Activated naive CD4-positive, alpha-beta T cell treated with anti-CD3 and anti-CD28 coated beads, Interleukin-2, amount 50 U/mL, for 72 hours (primary cell): ENCODE data around the gene TRIAP1. TPM values are rescaled to one million over a fixed set of nuclear protein-coding genes. Genes with fewer than 3 reads are reported as not detected.
A peak's percentile ranks its signal among the peaks of the same experiment; 100 is the strongest.
"Not testable (repeated sequence)": the region's sequence is repeated elsewhere in the genome, so short reads cannot be mapped to it uniquely, and the experiment has no call there.

Experiments used
- ATAC-seq, 2 donors: fragments of 150-1000 bp; cut with Tn5 transposase; 2 replicates each; pipeline ENCODE4 v1.10.0; 2021; ENCODE audit warnings: mild to moderate bottlenecking in 2 of 2, moderate library complexity in 2 of 2
- DNase-seq, 2 donors: peaks; one replicate each; pipeline ENCODE4 v3.0.0; 2021 to 2022; ENCODE audit warnings: low spot score in 2 of 2
- H3K27ac Mint-ChIP-seq, 2 donors: one replicate each; pipeline ENCODE4 v1.8.0; 2022; ENCODE audit warnings: mild to moderate bottlenecking in 2 of 2, mixed read lengths in 2 of 2
- H3K36me3 Mint-ChIP-seq, 2 donors: one replicate each; pipeline ENCODE4 v1.8.0; 2022; ENCODE audit warnings: mixed read lengths in 2 of 2
- H3K9me3 Mint-ChIP-seq, 2 donors: one replicate each; pipeline ENCODE4 v1.8.0; 2022; ENCODE audit warnings: mixed read lengths in 2 of 2
- total RNA-seq, 2 donors: library from RNA; stranded (reverse); gene quantifications; one replicate each; pipeline ENCODE4 v1.2.3, GENCODE V29; 2022

The TRIAP1 gene
- 10 to 100 TPM; 33.8 to 49.5 TPM for total RNA-seq

- DNase-seq (peak; percentile 85 to 90), ATAC-seq (peak; percentile 93 to 97)
- peak within 1 kb of the TSS; percentile 98 to 99 for H3K27ac Mint-ChIP-seq
- H3K9me3 Mint-ChIP-seq, result no peaks in the 10 kb centered on the region
- peaks cover 22 to 35% of the 10 kb centered on the region in 2 donors for H3K36me3 Mint-ChIP-seq
Observed at GRCh38 chr12:120445911-120446843, at the start of gene TRIAP1, which contains the start of gene GATC. TRIAP1 (minus strand) TSS chr12:120446384; CDS start chr12:120446372, 12 bp downstream. GATC (plus strand) TSS chr12:120446444; CDS start chr12:120446481, 37 bp downstream.

DNA sequence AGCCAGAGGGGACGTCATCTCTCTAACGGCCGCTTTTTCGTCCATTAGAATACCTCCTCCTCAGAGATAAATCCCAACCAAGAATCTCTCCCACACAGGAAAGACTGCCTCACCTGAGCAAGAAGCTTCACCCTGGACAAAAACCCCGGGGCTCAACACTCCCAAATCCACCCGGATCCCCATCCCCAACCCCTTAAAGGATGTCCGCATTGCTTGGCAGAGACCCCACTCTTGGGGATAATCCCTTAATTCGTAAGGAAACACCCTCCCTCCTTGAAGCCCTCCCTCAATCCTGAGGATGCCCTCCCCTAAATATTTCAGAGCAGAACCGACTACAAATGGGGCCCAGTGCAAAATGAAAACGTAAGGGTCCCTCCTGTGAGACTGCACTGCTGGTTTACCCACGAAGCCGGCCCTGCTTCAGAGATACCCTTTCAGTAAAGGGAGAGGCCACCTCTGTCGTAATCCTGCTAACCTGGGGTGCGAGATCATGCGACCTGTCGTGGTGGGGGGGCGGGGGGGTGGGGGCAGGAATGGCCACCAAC, 49.1 kb upstream of the TRIAP1 start:
- Mint-ChIP-seq H3K27ac (peak overlapping the region; percentile 82 to 94), H3K36me3 (peaks cover 0 to 30% of the 10 kb centered on the region in 2 donors), H3K9me3 (no peaks in the 10 kb centered on the region)
- ATAC-seq, result no peak
- no peak for DNase-seq

DNA sequence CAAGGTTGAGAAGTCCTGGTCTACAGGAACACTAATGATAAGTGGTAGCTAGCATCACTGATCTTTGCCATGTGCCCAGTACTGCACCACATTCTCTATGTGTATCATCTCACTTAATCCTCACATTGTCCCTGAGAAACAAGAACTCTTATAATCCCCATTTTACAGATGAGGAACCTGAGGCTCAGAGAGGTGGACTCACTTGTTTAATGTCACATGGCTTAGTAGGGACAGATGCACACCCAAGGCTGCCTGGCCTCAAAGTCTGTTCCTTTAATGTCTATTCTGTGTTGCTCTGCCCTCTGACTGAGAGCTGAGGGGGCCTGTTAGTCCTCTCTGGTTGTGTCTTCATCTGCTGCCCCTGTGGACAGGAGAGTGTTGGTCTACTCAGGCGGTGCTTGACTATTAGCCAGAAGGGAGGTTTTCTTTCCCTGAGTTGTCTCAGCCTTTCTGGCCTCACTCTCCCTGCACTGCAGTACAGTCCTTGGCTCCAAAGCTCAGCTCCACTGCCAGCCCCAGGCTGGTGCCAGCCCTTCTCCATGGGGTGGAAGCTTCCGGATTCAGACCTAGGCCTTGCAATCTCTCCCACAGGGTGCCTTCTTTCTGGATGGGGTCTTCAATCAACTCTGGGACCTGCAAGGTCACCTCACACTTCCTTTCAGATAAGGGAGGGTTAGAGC, 44.8 kb upstream of the TRIAP1 start:
- ATAC-seq, result no peak

DNA sequence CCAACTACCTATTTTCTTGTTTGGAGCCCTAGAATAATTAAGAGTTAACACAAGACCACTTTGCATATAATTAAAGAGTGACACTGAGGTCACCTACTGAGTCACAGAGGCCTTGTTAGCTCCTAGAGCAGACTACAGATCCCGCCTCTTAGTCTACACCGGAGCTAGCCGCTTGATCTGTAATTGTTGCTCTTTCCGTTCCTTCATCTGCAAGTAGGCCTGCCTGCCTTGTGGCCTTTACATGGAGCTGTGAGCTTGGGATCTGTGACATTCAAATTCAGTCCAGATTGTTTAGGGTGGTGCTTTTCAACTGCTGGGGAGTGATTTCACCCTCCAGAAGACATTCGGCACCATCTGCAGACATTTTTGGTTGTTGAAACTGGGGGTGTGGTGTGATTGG, 44.1 kb upstream of the TRIAP1 start:
- no peak for ATAC-seq
- H3K9me3 Mint-ChIP-seq, result no peaks in the 10 kb centered on the region
- DNase-seq, result no peak
- peak overlapping the region in 1 of 2 donors; percentile 36 for H3K27ac Mint-ChIP-seq
- H3K36me3 Mint-ChIP-seq, result no peaks in the 10 kb centered on the region

More for the DNA sequence above, 44.8 kb upstream of the TRIAP1 start:
- DNase-seq, result no peak
- H3K36me3 Mint-ChIP-seq, result no peaks in the 10 kb centered on the region
- peak overlapping the region in 1 of 2 donors; percentile 36 for H3K27ac Mint-ChIP-seq
- no peaks in the 10 kb centered on the region for H3K9me3 Mint-ChIP-seq

- DNase-seq, result no peak
- no peaks in the 10 kb centered on the region for H3K36me3 Mint-ChIP-seq
- H3K9me3 Mint-ChIP-seq, result no peaks in the 10 kb centered on the region
- H3K27ac Mint-ChIP-seq, result no peak overlapping the region
- no peak for ATAC-seq
Observed at GRCh38 chr12:120489018-120489417, 42.8 kb upstream of the TRIAP1 start.

DNA sequence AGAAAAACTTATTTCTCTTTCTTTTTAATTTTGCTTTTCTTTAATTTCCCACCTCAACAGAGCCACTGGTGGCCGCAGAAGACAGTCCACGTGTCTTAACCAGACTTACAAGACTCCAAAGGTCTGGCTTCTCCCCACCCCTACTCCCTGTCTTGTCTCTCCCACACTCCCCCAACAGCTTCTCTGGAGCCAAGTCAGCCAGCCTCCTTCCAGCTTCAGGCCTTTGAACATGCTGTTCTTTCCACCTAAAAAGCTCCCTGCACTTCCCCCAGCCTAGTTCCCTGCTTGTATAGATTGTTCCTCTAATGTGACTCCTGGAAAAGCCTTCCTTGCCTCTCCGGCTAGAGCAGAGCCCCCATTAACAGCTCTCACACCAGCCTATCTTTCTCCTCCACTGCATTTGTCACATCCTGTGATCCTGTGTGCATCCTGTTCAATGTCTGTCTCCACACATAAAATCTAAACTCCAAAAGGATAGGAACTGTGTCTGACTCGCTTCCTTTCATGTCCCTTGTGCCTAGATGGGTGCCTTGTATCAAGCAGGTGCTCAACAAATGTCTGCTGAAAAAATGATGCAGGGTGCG, 42.0 kb upstream of the TRIAP1 start:
- ATAC-seq (no peak), DNase-seq (no peak)
- Mint-ChIP-seq H3K27ac (peak overlapping the region in 1 of 2 donors; percentile 94), H3K9me3 (no peaks in the 10 kb centered on the region), H3K36me3 (no peaks in the 10 kb centered on the region)

GRCh38 chr12:120487552-120487951, 41.4 kb upstream of the TRIAP1 start:
- ATAC-seq, H3K27ac Mint-ChIP-seq, DNase-seq, H3K36me3 Mint-ChIP-seq, H3K9me3 Mint-ChIP-seq: not testable (repeated sequence)

DNA sequence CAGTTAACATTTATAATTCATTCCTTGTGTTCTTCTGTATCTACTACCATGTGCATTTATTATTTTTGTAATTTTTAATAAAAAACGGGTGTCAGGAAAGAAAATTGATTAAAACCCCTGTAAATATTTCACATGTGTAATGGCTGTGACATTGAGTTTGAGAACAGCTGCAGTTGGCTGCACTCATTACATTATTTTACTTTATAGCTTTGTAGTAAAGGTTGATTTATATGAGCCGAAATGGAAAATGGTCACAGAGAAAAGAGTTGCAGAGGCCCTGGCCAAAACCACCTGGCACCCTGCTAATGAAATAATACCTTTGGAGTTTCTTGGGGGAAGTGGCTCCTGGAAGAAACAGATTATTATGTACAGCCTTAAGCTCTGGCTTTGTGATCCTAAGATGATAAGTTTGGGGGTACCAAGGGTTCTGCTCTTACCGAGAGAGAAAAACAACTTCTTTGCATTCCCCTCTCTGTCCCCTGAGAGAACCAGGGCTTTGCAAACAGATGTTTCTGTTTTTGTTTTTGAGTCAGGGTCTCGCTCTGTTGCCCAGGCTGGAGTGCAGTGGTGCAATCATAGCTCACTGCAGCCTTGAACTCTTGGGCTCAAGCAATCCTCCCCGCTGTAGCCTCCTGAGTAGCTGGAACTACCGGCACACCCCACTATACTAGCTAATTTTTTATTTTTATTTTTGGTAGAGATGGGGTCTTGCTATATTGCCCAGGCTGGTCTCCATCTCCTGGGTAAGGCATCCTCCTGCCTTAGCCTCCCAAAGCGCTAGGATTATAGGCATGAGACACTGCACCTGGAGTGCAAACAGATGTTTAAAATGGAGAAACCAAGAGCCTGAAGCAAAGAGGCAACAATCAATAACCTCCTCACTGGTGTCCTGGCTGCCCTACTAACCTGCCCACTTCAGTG, 40.0 kb upstream of the TRIAP1 start:
- Mint-ChIP-seq H3K9me3 (no peaks in the 10 kb centered on the region), H3K36me3 (no peaks in the 10 kb centered on the region), H3K27ac (no peak overlapping the region)
- DNase-seq, result no peak
- ATAC-seq, result no peak

- Mint-ChIP-seq H3K27ac (peak overlapping the region in 1 of 2 donors; percentile 45), H3K9me3 (no peaks in the 10 kb centered on the region), H3K36me3 (no peaks in the 10 kb centered on the region)
- DNase-seq, result no peak
- no peak for ATAC-seq
Observed at GRCh38 chr12:120483621-120484020, 37.4 kb upstream of the TRIAP1 start.

- no peaks in the 10 kb centered on the region for H3K36me3 Mint-ChIP-seq
- ATAC-seq (no peak), DNase-seq (no peak)
- peak overlapping the region; percentile 68 to 73 for H3K27ac Mint-ChIP-seq
- no peaks in the 10 kb centered on the region for H3K9me3 Mint-ChIP-seq
Observed at GRCh38 chr12:120481022-120481767, 35.0 kb upstream of the TRIAP1 start.

DNA sequence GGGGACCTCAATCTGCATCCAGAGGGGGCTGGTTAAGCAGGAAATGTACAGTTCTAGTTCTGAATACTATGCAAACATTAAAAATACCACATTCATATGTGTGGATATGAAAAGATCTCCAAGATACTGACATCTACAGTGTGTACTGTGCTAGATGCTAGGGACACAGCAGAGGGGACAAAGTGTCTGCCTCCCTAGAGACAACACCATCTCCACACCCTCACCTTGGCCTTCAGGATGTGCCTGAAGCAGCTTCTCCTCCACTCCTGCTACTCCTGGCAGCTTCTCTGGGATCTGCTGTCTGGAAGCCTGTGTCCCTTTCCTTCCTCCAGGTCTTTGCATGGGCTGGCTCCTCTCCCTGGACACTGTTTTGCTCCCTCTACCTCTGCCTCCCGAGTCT, 34.0 kb upstream of the TRIAP1 start:
- no peaks in the 10 kb centered on the region for H3K9me3 Mint-ChIP-seq
- no peaks in the 10 kb centered on the region for H3K36me3 Mint-ChIP-seq
- ATAC-seq, result no peak
- no peak for DNase-seq
- H3K27ac Mint-ChIP-seq, result peak overlapping the region in 1 of 2 donors; percentile 68

GRCh38 chr12:120479458-120479857, 33.3 kb upstream of the TRIAP1 start:
- DNase-seq (no peak), ATAC-seq (no peak)
- Mint-ChIP-seq H3K9me3 (no peaks in the 10 kb centered on the region), H3K27ac (no peak overlapping the region), H3K36me3 (no peaks in the 10 kb centered on the region)

DNA sequence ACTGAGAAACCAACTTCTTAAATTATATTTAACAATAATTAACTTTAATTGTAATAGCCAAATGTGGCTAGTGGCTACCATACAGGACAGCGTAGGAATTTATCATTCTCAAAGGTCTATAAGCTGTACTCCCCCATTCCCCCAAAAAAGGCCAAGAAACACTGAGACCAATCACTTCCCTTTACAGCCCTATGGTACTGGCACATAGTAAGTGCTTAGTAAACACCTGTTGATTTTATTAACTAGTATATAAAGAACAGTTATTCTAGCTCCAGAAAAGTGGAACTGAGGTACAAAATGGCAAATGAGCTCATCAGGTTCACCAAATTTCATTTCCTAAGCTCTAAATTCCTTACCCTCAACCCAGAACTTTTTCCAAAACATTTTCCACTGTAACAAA, 29.5 kb upstream of the TRIAP1 start:
- ATAC-seq (no peak), DNase-seq (no peak)
- Mint-ChIP-seq H3K27ac (no peak overlapping the region), H3K36me3 (no peaks in the 10 kb centered on the region), H3K9me3 (no peaks in the 10 kb centered on the region)

DNA sequence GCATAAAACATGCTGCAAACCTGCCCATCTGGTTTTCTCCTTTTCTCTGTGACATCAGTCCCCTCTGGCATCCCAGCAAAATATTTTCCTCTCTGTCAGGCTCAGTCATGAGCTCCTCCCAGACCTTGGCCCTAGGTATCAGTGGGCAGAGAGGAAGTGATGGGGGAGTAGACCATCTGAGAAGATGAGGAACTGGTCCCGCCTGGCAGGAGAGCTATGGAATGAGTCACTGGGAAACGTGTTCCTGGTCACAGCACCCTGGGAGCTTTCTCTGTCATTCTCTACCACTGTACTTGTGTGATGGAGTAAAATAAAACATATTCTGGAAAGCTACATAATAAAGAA, 28.4 kb upstream of the TRIAP1 start:
- DNase-seq, result no peak
- H3K9me3 Mint-ChIP-seq, result no peaks in the 10 kb centered on the region

GRCh38 chr12:120473807-120474615, 27.8 kb upstream of the TRIAP1 start:
- Mint-ChIP-seq H3K27ac (peak overlapping the region in 1 of 2 donors; percentile 34), H3K36me3 (no peaks in the 10 kb centered on the region), H3K9me3 (no peaks in the 10 kb centered on the region)
- ATAC-seq (no peak), DNase-seq (no peak)

More for the DNA sequence above, 28.4 kb upstream of the TRIAP1 start:
- Mint-ChIP-seq H3K36me3 (no peaks in the 10 kb centered on the region), H3K27ac (no peak overlapping the region)
- no peak for ATAC-seq
